ENCODE measurements around the gene PTPRN2.

The PTPRN2 gene

DNA sequence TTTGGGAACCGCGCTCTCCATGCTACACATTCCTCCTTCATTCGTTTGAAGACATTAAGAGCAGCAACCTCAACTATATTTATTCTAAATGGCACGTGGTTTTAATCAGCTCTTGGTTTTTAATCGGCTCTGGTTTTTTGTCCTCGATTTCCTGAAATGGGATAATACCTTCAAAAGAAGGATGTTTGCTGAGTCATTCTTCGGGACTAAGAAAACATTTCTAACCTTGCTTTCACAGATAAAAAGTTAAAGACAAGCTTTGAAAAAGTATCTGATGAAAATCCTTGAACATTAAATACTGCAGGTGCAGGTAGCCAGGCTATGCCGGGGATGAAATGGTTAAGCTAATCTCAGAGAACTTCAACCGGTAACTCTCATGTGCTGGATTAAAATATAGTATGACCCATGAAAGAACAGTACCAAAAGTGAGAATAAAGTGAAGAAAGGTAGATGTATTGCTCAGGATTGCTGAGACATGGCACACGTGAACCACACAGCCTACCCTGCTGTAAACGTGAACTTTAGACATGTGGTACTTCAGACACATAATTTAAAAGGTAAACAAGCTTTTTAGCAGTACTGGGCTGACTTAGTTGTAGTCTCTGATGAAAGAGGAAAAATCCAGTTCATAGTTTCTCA, 89.1 kb downstream of the PTPRN2 start:
- DNase-seq (ENCODE audit: low read depth): no peak
- H3K4me3 ChIP-seq (ENCODE audit: low read depth, low read length): no peak overlapping the region
- TF ChIP-seq POLR2A (IDR thresholded peaks at IDR 0.05; ENCODE audit: extremely low read depth, insufficient read length): no peak
- TF ChIP-seq, protein P1, sequence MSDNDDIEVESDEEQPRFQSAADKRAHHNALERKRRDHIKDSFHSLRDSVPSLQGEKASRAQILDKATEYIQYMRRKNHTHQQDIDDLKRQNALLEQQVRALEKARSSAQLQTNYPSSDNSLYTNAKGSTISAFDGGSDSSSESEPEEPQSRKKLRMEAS (IDR thresholded peaks at IDR 0.05; ENCODE audit: low read depth, low read length): no peak
- no peak for TF ChIP-seq MYC (IDR thresholded peaks at IDR 0.05; ENCODE audit: low read depth, low read length)
- TF ChIP-seq, protein P2, sequence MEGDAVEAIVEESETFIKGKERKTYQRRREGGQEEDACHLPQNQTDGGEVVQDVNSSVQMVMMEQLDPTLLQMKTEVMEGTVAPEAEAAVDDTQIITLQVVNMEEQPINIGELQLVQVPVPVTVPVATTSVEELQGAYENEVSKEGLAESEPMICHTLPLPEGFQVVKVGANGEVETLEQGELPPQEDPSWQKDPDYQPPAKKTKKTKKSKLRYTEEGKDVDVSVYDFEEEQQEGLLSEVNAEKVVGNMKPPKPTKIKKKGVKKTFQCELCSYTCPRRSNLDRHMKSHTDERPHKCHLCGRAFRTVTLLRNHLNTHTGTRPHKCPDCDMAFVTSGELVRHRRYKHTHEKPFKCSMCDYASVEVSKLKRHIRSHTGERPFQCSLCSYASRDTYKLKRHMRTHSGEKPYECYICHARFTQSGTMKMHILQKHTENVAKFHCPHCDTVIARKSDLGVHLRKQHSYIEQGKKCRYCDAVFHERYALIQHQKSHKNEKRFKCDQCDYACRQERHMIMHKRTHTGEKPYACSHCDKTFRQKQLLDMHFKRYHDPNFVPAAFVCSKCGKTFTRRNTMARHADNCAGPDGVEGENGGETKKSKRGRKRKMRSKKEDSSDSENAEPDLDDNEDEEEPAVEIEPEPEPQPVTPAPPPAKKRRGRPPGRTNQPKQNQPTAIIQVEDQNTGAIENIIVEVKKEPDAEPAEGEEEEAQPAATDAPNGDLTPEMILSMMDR (IDR thresholded peaks at IDR 0.05; ENCODE audit: low read depth, low read length): no peak

DNA sequence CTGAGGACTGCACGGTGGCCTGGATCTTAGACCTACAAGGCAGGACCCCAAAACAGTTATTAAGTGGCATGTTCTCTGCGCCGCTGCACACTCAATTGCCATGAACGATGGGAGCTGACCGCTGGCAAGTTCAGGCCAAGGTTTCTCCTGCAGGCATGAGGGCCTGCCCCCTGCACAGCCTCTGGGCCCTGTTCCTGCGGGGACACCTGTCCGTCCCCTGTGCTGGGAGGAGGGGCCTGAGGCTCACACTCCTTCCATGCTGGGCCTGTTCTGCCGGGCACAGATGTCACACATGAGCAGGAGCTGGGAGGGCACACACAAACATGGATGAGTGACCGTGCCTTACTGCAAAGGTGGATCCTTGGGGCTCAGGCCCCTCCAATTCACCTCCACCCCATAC, 90.0 kb downstream of the PTPRN2 start:
- TF ChIP-seq POLR2A (IDR thresholded peaks at IDR 0.05; ENCODE audit: extremely low read depth, insufficient read length) (no peak), MYC (IDR thresholded peaks at IDR 0.05; ENCODE audit: low read depth, low read length) (no peak)
- TF ChIP-seq, protein P2 (IDR thresholded peaks at IDR 0.05; ENCODE audit: low read depth, low read length): no peak
- TF ChIP-seq, protein P1 (IDR thresholded peaks at IDR 0.05; ENCODE audit: low read depth, low read length): no peak
- no peak for DNase-seq (ENCODE audit: low read depth)
- H3K4me3 ChIP-seq (ENCODE audit: low read depth, low read length): no peak overlapping the region

DNA sequence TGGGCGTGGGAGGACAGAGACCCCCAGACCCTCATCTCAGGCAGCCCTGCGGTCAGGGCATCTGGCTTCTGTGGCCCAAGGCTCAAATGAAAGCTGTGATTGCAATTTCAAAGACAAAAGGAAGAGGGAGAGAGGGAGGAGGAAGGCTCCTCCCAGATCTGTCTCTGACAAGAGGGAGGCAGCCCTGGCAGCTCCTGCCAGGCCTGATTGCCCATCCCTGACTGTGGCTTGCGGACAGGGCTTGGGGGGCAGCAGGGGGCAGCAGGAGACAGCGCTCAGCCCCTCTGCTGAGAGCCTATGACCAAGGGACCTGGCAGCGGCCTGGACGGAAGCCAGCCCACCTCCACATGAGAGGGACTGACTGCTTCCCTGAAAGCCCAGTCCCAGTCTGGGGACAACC, 91.8 kb downstream of the PTPRN2 start:
- peak; percentile 82 for DNase-seq (ENCODE audit: low read depth)
- TF ChIP-seq POLR2A (IDR thresholded peaks at IDR 0.05; ENCODE audit: extremely low read depth, insufficient read length) (no peak), MYC (IDR thresholded peaks at IDR 0.05; ENCODE audit: low read depth, low read length) (no peak)
- TF ChIP-seq, protein P2 (IDR thresholded peaks at IDR 0.05; ENCODE audit: low read depth, low read length): peak; percentile 45
- H3K4me3 ChIP-seq (ENCODE audit: low read depth, low read length): no peak overlapping the region

DNA sequence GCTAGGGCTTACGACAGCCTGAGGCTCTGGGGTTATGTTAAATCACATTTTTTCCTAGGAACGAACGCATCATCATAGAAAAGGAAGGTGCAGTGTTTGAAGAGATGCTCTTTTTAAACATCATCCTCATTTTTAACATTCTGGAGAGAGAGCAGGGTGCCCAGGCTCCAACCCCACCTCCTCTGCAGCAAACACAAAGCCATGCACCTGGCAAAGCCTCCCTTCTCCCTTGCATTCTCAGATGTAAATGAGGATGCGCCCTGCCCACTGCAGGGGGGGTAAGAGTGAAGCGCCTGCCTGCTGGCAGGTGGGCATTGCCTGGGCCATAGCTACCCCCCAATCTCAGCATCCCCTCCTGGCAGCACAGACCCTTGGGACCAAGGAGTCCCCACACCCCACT, 92.4 kb downstream of the PTPRN2 start:
- TF ChIP-seq, protein P1 (IDR thresholded peaks at IDR 0.05; ENCODE audit: low read depth, low read length): no peak
- TF ChIP-seq, protein P2 (IDR thresholded peaks at IDR 0.05; ENCODE audit: low read depth, low read length): peak; percentile 32
- TF ChIP-seq MYC (IDR thresholded peaks at IDR 0.05; ENCODE audit: low read depth, low read length): no peak
- DNase-seq (ENCODE audit: low read depth): no peak
- H3K4me3 ChIP-seq (ENCODE audit: low read depth, low read length): no peak overlapping the region

DNA sequence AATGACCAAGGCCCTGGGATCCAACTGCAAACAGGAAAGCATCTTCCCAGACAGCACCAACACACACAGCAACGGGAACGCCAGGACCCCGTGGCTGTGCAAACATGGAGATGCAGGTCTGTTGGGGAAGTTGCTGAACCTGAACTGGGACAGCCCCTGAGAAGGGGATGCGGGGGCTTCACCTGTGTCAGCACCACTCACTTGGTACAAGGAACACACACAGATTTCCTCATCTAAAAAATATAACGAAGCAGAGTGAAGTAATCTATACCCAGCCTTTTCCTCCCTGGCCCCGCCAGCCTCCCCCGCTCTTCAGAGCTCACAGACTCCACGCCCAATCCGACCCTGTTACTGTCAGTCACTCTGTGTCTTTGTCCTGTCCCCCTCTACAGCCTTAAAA, 93.0 kb downstream of the PTPRN2 start:
- TF ChIP-seq POLR2A (IDR thresholded peaks at IDR 0.05; ENCODE audit: extremely low read depth, insufficient read length) (no peak), MYC (IDR thresholded peaks at IDR 0.05; ENCODE audit: low read depth, low read length) (no peak)
- TF ChIP-seq, protein P2 (IDR thresholded peaks at IDR 0.05; ENCODE audit: low read depth, low read length): no peak
- TF ChIP-seq, protein P1 (IDR thresholded peaks at IDR 0.05; ENCODE audit: low read depth, low read length): no peak
- DNase-seq (ENCODE audit: low read depth): no peak
- H3K4me3 ChIP-seq (ENCODE audit: low read depth, low read length): no peak overlapping the region

DNA sequence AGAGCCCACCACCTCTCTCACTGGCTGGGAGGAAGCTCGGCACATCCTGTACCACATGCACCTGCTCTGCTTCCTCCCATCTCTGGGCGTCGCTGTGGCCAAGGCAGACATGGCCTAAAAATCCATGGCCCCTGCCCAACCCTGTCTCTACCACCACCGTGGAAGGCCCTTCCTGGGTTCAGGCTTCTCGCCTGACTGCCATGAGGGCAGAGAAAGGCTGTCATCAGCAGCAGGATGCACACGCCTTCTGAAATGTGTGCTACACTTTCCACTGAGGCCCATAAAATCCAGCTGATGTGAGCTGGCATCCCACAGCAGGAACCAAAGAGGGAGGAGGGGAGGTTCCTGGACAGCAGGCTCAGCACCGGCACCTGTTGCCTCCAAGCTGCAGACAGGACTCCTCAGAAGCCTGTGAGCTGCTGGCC, 93.4 kb downstream of the PTPRN2 start:
- TF ChIP-seq POLR2A (IDR thresholded peaks at IDR 0.05; ENCODE audit: extremely low read depth, insufficient read length) (no peak), MYC (IDR thresholded peaks at IDR 0.05; ENCODE audit: low read depth, low read length) (peak; percentile 81)
- TF ChIP-seq, protein P2 (IDR thresholded peaks at IDR 0.05; ENCODE audit: low read depth, low read length): peak; percentile 85
- TF ChIP-seq, protein P1 (IDR thresholded peaks at IDR 0.05; ENCODE audit: low read depth, low read length): peak; percentile 86
- H3K4me3 ChIP-seq (ENCODE audit: low read depth, low read length): no peak overlapping the region
- peak; percentile 73 for DNase-seq (ENCODE audit: low read depth)
